Activated CD4-positive, alpha-beta T cell treated with anti-CD3 and anti-CD28 coated beads, Interleukin-2, amount 50 U/mL, for 4 hours (primary cell): ENCODE measurements around the gene CALY.

ENCODE experiments used
- DNase-seq, 2 experiments: peaks; one replicate each; pipeline ENCODE4 v3.0.0-alpha.2; 2020

CALY gene

DNA sequence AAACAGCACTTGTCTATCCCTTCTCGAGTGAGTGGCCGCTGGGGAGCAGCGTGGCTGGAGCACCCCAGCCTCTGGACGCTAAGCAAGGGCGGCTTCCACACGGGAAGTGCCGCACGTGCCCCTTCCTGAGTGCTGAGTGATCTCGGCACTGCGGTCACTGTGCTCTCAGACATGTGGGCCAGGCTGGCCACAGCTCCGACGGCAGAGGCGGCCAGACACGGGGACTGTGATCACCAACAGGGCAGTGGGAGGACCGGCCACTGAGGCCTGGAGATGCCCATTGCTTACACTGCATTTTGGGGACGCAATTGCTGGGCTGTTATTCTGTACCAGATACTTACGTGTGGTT is 29.4 kb upstream of the CALY start:
- no peak for DNase-seq

DNA sequence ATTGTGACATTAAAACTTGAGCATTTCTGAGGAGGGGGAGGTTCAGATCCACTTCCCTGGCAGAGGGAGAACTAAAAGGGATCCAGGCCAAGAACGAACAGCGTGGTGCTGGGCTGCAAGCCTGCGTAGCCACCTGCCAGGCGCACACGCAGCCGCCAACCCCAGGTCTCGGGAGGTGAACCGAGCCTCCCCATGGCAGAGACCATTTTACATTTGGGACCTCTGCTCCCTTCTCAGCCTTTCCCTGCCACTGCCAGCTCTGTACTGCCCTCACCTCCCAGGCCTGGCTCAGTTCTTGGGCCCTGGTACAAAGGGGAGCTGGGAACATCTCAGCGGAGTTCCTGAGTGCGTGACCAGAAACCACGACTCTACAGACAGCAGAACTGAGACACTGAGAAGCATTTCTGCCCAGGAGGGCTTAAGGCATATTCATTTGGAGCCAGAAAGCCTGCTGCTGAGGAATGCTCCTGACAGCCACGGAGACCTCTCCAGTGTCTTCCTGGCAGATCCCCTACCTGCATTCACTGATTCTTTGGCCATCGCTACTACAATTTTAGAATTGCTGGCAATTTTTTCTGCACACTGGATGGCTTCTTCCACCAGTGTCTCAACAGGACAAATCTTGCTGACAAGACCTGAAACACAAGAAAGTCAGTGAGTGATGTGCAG is 28.9 kb upstream of the CALY start:
- DNase-seq: no peak

DNA sequence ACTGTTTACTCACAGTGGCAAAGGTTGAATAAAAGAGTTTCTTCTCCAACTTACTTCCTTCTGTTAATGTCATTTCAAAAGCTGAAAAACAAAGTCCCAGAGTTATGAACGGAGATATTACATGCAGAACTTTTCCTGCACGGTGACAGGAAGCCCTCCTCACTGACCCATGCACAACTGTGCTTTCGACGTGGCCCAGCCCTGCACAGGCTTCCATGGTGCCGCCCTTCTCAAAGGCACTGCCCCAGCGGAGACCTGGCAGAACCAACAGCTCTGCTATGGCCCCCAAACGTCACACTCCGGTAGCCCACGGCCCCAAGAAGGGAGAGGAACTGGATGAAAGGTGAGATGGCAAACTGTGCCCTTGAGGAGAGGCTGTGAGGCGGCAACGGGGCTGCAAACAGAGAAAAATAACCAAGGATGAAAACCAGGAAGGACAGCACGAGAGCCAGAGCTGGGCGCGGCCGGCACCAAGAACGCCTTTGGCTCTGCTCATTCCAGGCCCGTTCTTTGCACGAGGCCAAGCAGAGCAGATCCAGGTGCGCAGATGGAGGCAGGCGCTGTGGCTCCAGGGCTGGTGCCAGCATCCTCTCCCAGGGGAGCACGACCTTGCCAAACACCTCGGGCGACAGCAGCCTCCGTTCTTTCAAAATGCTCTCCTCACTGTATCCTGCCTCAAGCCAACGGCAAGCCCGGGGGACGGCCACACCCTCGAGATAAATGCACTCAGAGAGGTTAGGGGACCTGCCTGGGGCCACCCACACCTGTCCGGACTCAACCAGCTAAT is 28.1 kb upstream of the CALY start:
- DNase-seq: no peak

DNA sequence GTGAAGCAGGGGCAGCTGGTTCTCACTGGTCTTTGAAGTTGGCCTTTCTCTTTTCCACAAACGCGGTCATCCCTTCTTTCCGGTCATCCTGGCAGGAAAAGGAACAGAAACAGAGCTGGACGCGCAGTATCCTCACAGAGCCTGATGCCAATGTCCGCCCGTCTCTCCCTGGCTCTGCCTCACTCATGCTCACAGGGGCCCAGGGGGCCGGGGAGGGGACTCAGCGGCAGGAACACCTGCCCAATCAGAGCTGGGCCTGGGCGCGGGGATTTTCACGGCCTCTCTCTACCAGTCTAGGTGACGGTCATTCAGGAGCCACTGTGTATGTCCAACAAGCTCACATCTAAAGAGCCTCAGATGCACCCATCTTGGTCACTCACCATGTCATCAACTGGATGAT is 26.1 kb upstream of the CALY start:
- no peak for DNase-seq

- no peak for DNase-seq
Measured at GRCh38 chr10:133361773-133362441, 25.2 kb upstream of the CALY start.

- no peak for DNase-seq
Measured at GRCh38 chr10:133361227-133361626, 24.5 kb upstream of the CALY start.

GRCh38 chr10:133359972-133360610 is 23.4 kb upstream of the CALY start:
- DNase-seq: no peak

GRCh38 chr10:133359554-133359971 is 22.9 kb upstream of the CALY start:
- no peak for DNase-seq

DNA sequence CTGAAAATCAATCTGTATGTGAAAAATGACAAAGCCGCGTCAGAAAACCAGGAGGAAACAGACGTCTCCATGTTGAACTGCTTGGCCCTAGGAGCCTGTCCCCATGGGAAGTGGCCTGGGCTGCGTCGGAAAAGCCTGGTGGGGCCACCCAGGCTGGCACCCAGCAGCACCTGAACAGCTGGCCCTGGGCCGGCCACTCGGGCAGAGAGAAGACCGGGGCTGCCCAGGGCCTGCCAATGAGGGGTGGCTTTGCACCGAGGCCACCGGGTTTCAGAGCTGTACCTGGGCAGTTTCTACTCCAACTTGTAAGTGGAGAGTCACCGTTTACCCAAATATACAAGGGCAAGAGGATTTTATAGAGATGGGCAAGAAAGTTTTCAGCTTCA is 22.2 kb upstream of the CALY start:
- no peak for DNase-seq

DNA sequence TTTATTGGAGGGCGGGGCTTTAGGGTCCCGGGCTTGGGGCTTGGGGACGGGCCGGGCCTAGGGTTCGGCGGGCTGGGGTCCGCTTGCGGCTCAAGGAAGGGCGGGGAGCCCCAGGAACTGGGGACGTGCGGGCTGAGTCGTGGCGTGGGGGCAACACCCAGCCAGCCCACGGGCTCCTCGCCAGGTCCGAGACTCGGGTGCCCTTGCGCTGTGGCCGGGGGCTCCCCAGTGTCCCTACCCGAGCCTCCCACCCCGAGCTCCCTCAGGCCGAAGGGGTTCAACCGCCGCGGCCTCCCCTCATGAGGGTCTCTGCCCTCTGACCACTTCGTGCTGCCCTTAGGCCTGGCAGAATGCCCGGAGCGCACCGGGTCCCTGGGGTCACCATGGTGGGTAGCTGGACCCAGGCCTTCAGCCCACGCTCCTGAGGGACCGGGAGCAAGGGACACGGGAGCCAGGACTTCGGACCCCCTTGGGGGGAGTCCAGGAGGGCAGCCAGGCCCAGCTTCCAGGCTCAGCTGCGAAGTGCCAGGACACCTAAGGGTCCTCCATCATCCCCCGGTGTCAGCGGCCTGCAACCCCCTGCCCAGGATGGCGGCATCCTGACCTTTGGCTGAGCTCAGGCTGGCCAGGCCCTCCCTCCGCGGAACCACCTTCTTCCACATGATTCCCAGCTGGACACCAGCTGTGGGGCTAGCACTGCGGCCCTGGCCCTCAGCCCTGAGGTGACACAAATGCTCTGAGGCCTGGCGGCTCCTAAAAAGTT is 21.6 kb upstream of the CALY start:
- DNase-seq: no peak

DNA sequence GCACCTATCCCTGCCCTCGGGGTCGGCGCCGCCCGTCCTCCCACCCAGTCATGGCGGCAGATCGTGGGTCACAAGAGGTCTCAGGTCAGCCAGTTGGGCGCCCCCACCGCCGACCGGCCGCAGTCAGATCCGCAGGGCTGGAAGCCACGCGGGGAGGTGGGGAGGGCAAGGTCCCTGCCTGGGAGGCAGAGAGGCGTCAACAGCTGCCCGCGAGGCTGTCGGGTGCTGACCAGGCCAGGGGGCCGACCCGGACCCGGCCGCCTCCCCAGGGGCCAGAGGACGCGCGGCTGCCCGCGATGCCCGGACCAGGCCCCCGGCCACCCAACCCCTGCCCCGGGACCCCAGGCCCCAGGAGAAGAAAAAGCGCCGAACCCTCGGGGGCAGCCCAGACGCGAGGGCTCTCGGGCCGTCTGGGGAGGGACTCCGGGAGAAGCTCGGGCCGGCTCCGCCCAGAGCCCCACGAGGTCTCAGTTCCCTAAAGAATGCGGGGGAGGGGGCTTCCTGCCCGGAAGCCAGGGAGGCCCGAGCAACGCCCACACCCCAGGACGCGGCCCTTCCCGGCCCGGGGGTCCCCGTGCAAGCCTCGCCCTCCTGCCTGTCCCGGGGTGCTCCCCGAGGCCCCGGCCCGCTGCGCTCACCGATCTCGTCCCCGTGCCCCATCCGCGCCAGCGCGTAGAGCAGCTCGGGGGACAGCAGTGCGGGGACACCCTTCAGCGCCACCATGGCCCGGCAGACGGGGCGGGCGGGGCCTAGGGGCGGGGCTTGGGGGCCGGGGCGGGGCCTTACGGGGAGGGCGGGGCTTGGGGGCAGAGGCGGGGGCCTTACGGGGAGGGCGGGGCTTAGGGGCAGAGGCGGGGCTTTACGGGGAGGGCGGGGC is 20.8 kb upstream of the CALY start, which contains the start of gene FUOM:
Gene FUOM (minus strand): TSS at position 735 of the 877 bp plus-strand sequence. CDS start 12 bp downstream, at position 723.
- peak; percentile 56 to 62 for DNase-seq

DNA sequence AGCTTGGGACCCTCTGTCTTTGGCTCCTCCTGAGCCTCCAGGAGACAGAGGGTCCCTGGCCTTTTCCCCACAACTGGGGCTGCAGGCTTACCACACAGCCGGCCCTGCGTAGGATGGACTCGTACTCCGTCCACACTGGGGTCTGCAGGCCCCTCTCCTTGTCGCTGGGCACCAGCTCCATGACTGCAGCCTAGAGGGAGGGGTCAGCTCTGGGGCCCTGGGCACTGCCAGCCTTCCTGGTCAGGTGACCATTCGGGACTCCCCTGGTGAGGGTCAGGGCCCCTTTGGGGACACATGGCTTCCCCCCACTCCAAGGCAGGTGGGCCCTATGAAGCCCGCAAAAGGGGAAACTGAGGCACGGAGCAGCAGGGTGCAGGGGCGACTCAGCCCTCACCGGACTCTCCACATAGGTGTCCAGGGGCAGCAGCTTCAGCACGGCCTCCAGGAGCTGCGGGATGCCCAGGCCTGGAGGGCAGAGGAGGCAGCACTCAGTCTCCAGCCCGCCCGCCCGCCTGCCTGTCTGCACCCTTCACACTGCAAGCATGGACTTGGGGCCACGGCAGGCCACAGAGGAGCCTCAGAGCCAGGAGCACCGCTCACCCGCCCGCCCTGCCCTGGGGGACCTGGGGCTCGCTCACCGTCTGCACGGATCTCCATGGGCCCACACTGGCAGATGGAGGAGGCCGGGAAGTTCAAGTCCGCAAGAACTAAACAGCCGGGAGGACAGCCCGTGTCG is 20.0 kb upstream of the CALY start:
- no peak for DNase-seq

DNA sequence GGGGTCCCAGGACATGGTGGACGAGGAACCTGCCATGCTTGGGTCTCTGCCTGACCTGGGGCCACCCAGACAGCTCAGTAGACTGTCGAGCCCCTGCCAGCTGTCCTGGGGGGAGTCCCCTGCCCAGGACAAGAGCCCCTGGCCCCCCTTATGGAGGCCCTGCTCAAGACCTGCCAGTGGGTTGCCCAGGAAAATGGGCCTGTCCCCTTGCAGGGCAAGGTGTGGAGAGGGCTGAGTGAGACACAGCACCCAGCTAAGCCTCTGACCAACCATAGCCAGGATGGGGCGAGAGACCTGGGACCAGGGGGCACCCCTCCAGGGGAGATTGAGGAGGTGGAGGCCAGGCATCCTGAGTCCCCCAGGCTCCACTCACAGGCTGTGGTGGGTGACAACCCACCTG is 19.3 kb upstream of the CALY start:
- no peak for DNase-seq

DNA sequence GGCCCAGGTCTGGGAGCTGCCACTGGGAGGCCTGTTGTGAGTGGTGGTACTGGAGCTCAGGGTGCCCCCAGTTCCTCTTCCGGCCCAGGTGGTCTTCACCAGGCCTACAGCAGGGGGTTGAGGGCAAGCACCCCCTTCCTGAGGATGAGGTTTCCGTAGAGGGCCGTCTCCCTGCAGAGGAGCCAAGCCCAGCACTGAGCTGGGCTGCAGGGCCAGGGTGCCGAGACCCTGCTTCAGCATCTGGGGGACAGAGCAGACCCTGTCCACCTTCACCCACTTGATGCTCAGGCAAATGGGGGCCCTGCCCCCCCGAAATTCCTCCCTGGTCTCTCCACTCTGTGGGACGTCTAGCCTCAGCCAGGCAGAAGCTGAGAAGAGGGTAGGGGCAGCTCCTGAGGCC is 18.6 kb upstream of the CALY start:
- no peak for DNase-seq

- no peak for DNase-seq
Measured at GRCh38 chr10:133354672-133355240, 18.1 kb upstream of the CALY start.

GRCh38 chr10:133353988-133354605 is 17.4 kb upstream of the CALY start:
- no peak for DNase-seq

- no peak for DNase-seq
Measured at GRCh38 chr10:133353202-133353959, 16.7 kb upstream of the CALY start.

- DNase-seq: no peak
Measured at GRCh38 chr10:133351408-133352318, 15.0 kb upstream of the CALY start.
